ENCODE data around the gene TRIM26.

Gene TRIM26

DNA sequence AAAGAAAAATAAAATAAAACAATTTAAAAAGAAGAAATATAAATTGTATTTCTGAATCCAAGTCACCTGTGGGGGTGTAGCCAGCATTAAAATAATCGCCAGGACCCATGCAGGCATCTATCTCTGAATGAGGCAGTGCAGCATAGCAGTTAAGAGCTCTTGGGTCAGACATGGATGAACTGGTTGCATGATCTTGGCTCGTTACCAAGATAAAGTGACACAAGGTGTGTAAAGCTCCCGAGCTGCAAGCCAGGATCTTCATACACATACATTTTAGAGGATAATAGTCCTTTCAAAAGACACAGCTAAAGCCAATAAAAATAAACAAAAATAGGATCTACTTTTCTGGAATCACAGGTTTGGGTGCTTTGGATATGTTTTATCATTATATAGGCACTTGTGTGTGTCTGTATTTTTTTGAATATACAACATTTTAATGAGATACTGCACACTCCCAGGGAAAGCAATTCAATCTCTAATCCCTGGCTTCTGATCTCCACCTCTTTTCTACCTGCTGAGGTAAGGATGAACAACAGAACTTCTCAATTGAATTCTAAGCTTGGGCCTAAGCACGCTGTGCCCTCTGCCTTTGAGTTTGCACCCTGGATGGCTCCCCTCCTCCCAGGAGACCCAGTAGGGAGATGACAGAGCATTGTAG lies 61.1 kb downstream of the TRIM26 start:
- FAIRE-seq (no peak), DNase-seq (ENCODE audit: insufficient read length, low spot score) (no peak)
- TF ChIP-seq, protein P1, sequence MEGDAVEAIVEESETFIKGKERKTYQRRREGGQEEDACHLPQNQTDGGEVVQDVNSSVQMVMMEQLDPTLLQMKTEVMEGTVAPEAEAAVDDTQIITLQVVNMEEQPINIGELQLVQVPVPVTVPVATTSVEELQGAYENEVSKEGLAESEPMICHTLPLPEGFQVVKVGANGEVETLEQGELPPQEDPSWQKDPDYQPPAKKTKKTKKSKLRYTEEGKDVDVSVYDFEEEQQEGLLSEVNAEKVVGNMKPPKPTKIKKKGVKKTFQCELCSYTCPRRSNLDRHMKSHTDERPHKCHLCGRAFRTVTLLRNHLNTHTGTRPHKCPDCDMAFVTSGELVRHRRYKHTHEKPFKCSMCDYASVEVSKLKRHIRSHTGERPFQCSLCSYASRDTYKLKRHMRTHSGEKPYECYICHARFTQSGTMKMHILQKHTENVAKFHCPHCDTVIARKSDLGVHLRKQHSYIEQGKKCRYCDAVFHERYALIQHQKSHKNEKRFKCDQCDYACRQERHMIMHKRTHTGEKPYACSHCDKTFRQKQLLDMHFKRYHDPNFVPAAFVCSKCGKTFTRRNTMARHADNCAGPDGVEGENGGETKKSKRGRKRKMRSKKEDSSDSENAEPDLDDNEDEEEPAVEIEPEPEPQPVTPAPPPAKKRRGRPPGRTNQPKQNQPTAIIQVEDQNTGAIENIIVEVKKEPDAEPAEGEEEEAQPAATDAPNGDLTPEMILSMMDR (IDR thresholded peaks at IDR 0.05; ENCODE audit: insufficient read depth, missing control alignments): no peak

DNA sequence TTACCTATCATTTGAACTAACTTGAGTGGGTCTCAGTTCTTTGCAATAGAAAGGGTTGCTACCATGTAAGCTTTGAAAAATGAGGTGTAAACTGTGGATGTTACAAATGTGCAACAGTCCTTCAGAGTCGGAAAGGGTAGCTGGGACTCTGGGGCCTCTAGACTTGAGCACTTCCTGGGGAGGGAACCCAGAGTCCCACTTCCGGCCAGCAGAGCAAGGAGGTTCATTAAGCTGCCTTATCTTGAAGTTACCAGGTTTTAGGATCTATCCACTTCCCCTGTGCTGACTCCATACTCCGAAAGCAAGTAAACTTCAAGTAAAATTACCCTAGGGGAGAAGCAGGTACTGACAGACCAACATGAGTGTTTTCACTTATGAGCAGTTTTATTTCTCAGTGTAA lies 61.6 kb downstream of the TRIM26 start:
- FAIRE-seq (no peak), DNase-seq (ENCODE audit: insufficient read length, low spot score) (no peak)
- TF ChIP-seq, protein P1 (IDR thresholded peaks at IDR 0.05; ENCODE audit: insufficient read depth, missing control alignments): no peak

DNA sequence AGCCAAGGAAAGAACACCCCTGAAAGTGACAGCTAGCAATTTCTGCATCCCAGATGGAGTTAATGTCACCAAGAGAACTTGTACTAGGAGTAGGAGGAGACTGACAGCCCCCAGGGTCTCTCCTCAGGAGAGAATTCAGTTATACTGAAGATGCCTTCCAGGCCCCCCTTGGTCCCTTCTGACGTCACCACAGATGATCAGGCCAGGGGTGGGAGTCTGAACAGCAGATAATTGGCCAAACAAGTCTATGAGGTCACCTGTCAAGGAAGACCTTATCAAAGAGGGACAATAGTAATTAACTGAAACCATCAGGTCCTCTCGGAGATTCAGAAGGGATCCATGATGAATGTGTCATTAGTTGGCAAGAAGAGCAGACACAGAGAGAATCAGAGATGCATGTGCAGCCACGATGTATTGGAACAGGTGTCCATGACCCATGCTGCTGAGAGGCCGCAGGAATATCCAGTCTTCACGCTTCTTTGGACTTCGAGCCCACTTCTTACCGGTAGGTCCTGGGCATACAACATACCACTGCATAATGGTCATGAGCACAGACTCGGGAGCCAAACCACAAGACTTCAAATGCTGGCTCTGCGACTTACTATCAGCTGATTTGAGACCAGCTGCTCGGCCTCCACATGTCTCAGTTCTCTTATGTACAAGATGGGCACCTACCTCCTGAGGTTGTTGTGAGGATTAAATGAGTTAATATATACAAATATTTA lies 62.4 kb downstream of the TRIM26 start:
- FAIRE-seq: no peak
- no peak for DNase-seq (ENCODE audit: insufficient read length, low spot score)
- TF ChIP-seq, protein P1 (IDR thresholded peaks at IDR 0.05; ENCODE audit: insufficient read depth, missing control alignments): no peak

DNA sequence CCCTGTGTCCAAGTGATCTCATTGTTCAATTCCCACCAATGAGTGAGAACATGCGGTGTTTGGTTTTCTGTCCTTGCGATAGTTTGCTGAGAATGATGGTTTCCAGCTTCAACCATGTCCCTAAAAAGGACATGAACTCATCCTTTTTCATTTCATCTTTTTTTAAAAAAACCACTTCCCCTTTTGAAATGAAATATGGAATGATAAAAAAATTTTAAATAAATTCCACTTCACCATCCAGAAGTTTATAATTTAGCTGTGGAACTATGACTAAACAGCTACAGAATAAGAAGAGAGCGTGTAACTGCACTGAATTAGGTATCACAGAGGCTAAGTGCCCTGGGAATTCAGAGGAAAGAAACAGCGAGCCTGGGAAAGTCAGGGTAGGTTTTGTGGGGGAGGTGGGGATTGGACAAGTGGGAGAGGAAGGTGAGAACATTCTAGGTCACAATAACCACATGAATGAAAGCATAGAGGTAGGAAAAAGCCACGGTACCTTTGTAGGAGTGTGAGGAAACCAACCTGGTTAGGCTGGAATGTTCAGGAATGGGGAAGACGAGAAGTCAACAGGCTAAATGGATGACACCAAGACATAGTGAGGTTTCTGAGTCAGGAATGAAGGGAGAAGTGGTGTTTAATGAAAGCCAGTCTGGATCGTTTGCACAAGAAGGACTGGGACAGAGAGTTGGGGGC lies 63.2 kb downstream of the TRIM26 start:
- FAIRE-seq: no peak
- TF ChIP-seq, protein P1 (IDR thresholded peaks at IDR 0.05; ENCODE audit: insufficient read depth, missing control alignments): no peak

DNA sequence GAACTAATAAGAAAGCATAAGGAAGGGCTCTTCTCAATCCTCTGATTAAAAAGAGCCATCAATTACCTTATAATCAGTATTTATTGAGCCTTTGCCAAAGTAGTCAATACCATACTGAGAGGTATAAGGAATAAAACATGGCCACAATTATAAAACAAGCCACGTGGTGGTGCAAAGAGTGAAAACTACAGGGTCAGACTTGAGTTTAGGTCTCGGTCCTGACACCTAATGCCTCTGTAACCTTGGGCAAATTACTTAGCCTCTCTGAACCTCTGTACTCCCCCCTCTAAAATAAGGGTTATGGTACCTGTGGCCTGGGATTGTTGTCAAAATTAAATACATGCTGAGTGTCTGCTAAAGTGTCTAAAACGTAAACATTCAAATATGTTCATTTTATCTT lies 64.0 kb downstream of the TRIM26 start:
- FAIRE-seq (no peak), DNase-seq (ENCODE audit: insufficient read length, low spot score) (no peak)
- TF ChIP-seq, protein P1 (IDR thresholded peaks at IDR 0.05; ENCODE audit: insufficient read depth, missing control alignments): no peak

More for the DNA sequence above, 63.2 kb downstream of the TRIM26 start:
- DNase-seq (ENCODE audit: insufficient read length, low spot score): no peak

DNA sequence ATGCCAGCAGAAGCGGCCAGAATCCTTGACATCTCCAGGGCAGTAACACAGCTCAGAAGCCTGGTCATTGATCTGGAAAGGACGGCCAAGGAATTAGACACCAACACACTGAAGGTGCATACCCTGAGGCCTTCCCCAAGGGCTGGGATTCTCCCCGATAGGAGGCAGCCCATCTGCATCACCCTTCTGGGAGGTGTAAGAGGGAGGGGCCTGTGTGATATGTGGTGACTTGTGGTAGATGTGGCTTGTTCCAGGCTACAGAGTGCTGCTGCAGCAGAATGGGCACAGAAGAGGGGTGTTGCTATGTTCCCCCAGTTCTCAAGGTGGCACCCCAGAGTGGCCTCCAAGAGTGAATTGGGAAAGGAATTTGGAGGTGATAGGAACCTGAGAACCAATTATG lies 66.1 kb downstream of the TRIM26 start:
- DNase-seq (ENCODE audit: insufficient read length, low spot score) (no peak), FAIRE-seq (no peak)
- TF ChIP-seq, protein P1 (IDR thresholded peaks at IDR 0.05; ENCODE audit: insufficient read depth, missing control alignments): no peak
